ENCODE results near the gene SLC12A4. TPM values are rescaled to one million over a fixed set of nuclear protein-coding genes. Genes with fewer than 3 reads are reported as not detected.
A peak's percentile ranks its signal among the peaks of the same experiment; 100 is the strongest.

The SLC12A4 gene
- total and polyA plus RNA-seq, 2 of the 13 experiments (the other 11 are each of a cell fraction or from before 2014, with no cell fraction given), result 65.1 to 84.3 TPM

DNA sequence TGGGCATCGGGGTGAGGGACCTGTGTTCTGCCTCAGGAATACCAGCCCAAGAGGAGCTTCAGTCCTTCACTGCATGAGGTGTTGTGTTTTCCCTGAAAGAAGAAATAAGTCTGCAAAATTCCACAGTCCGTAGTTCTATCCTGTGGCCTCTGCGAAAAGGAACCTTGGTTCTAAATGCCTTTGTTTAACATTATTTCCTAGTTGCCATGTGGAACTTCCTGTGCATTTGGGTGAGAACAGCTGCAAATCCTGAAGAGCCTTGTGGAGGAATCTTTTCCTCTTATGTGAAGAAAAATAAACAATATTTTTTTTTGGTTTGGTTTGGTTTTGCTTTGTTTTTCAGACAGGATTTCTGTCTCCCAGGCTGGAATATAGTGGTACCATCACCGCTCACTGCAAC lies 65.6 kb downstream of the SLC12A4 start:
- peak overlapping the region; percentile 36 for H3K27ac ChIP-seq (ENCODE audit: extremely low read length, insufficient read depth, low read length)
- H3K36me3 ChIP-seq (replicated peaks in 1 of 2; ENCODE audit: control insufficient read depth in 1 of 2, insufficient read depth in 2 of 2, low read length in 2 of 2), result peaks cover 3 to 13% of the 10 kb centered on the region in 2 experiments; a peak in 4 of 5 replicates
- H4K20me1 ChIP-seq (ENCODE audit: insufficient read depth, low read length), result peaks cover 12% of the 10 kb centered on the region
- TF ChIP-seq E2F2 (CRISPR knock-in tag; IDR thresholded peaks at IDR 0.05; ENCODE audit: borderline replicate concordance) (no peak), HNF4A (CRISPR knock-in tag; IDR thresholded peaks at IDR 0.05) (no peak), GTF2F1 (IDR thresholded peaks at IDR 0.05; ENCODE audit: low read length) (no peak), ZFP36L1 (CRISPR knock-in tag; IDR thresholded peaks at IDR 0.05) (no peak), MAFF (IDR thresholded peaks at IDR 0.05; ENCODE audit: low read depth, low read length) (no peak), REPIN1 (CRISPR knock-in tag; IDR thresholded peaks at IDR 0.05; ENCODE audit: borderline replicate concordance, low read depth) (no peak), ZSCAN31 (CRISPR knock-in tag; IDR thresholded peaks at IDR 0.05; ENCODE audit: low read depth) (no peak), HOXA9 (CRISPR knock-in tag; IDR thresholded peaks at IDR 0.05; ENCODE audit: borderline replicate concordance) (no peak), ZNF703 (CRISPR knock-in tag; IDR thresholded peaks at IDR 0.05; ENCODE audit: borderline replicate concordance) (no peak), TCF7L2 (IDR thresholded peaks at IDR 0.05; ENCODE audit: low read depth, low read length) (no peak), ZFP62 (CRISPR knock-in tag; IDR thresholded peaks at IDR 0.05) (no peak), ZNF552 (CRISPR knock-in tag; IDR thresholded peaks at IDR 0.05; ENCODE audit: borderline replicate concordance) (no peak)
- in situ Hi-C loops (cut with HindIII; ENCODE audit: extremely low pct_ligation_motif_present, low pct_unique_long_range_greater_than_20kb), result no loop called here
- ChIA-PET CTCF (ENCODE audit: low intra/inter-chr PET ratio, low total read pairs) (no interaction called here), POLR2A (no interaction called here)
- ATAC-seq, result no peak
- peak; percentile 30 for FAIRE-seq
- H3K9me3 ChIP-seq (ENCODE audit: low read length), result no peaks in the 10 kb centered on the region
- intact Hi-C loops (cut with micrococcal nuclease; ENCODE audit: unreplicated experiment), result no loop called here
- no peak overlapping the region for H2AFZ ChIP-seq (ENCODE audit: low read length)
- DNase-seq (ENCODE audit: low spot score), result no peak
- no peak overlapping the region for H3K4me2 ChIP-seq (ENCODE audit: low read depth, low read length)
- peaks cover 43% of the 10 kb centered on the region for H3K4me1 ChIP-seq (ENCODE audit: insufficient read depth, low read length)
- no peaks in the 10 kb centered on the region for H3K27me3 ChIP-seq (ENCODE audit: control insufficient read depth in 1 of 2, insufficient read depth in 2 of 2, low read length in 2 of 2)
- no peak overlapping the region for H3K4me3 ChIP-seq (replicated peaks in 1 of 3; ENCODE audit: insufficient read depth in 1 of 3, low read depth in 2 of 3, low read length in 3 of 3)
- TSS peak; percentile 11 for BruUV-seq (replicated peaks)
- peaks cover 5% of the 10 kb centered on the region for H3K79me2 ChIP-seq (ENCODE audit: insufficient read depth, low read length)
- 95% methylated on average over 4 of the region's 4 CpGs for WGBS (ENCODE audit: low lambda C conversion rate)
- no peak overlapping the region for H3K9ac ChIP-seq (ENCODE audit: insufficient read depth, low read depth, low read length)
